Measurements from ENCODE around the gene NBEAL2.

NBEAL2 gene

GRCh38 chr3:46965151-46965550 lies 14.3 kb upstream of the NBEAL2 start:
- no peak for DNase-seq (ENCODE audit: low read depth)

GRCh38 chr3:46966811-46967210 lies 12.7 kb upstream of the NBEAL2 start:
- DNase-seq (ENCODE audit: low read depth) = no peak

DNA sequence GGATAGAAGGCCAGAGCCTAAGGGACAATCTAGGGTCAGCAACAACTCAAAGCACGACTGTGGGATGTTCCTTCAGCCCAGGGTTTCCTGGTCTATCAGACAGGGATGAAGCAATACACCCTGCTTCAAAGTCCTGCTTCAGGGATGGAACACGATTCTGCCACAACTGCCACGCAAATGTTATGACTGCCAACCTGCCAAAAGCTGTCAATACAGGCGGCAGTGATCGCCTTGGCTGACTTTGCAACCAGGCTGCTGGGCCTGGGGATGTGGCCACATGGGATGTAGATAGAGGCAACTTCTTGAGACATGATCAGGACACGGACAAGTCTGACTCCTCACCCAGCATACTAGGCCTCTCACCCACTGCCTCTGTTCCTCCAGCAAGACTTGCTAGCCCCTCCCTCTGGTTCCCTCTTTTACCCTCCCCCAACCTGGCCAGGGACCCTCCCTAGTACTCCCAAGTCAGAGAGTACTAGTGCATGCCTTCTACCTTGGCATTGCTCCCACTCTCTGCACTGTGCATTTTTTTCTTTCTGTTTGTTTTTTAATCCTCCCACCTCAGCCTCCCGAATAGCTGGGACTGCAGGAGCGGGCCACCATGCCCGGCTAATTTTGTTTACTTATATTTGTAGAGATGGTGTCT lies 10.6 kb upstream of the NBEAL2 start:
- DNase-seq (ENCODE audit: low read depth) = no peak

GRCh38 chr3:46970391-46971091 lies 8.9 kb upstream of the NBEAL2 start:
- no peak for DNase-seq (ENCODE audit: low read depth)

DNA sequence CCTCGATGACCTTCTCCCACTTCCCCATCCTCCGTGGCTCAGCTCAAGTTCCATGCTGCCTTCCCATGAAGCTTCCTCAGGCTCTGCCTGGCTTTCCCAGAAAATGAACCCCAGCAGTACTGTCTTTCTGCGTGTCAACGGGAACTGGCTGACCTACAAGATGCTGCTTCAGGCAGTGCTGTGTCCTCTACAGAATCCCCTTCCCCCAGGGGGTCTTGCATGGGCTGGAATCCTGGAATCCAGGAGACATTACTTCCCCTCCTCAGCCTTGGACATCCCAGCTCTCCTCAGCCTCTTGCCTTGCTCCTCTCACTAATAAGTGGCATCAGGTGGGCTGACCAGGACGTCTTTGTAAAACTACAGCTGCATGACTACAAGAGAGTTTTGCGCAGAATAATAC lies 8.3 kb upstream of the NBEAL2 start:
- no peak for DNase-seq (ENCODE audit: low read depth)

DNA sequence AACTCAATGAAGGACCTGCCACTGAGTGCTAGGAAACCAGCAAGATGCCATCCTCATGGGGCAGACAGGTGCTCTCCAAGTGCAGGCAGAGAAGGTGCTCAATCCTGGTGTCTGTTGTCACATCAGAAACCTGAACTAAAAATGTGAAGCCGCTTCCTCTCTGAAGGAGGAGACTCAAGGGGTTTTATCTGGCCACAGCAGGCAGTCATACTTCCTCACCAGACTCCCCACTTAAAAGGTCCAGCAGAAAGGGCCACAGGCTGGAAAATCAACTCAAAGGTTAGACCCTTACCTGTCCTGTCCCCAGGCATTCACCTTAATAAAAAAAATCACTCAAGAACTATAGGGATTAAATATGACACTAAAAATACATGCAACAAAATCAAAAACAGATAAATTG lies 7.7 kb upstream of the NBEAL2 start:
- DNase-seq (ENCODE audit: low read depth) = no peak

GRCh38 chr3:46972396-46972795 lies 7.1 kb upstream of the NBEAL2 start:
- DNase-seq (ENCODE audit: low read depth) = no peak

- DNase-seq (ENCODE audit: low read depth) = no peak
Measured at GRCh38 chr3:46974421-46975171, 4.9 kb upstream of the NBEAL2 start.

DNA sequence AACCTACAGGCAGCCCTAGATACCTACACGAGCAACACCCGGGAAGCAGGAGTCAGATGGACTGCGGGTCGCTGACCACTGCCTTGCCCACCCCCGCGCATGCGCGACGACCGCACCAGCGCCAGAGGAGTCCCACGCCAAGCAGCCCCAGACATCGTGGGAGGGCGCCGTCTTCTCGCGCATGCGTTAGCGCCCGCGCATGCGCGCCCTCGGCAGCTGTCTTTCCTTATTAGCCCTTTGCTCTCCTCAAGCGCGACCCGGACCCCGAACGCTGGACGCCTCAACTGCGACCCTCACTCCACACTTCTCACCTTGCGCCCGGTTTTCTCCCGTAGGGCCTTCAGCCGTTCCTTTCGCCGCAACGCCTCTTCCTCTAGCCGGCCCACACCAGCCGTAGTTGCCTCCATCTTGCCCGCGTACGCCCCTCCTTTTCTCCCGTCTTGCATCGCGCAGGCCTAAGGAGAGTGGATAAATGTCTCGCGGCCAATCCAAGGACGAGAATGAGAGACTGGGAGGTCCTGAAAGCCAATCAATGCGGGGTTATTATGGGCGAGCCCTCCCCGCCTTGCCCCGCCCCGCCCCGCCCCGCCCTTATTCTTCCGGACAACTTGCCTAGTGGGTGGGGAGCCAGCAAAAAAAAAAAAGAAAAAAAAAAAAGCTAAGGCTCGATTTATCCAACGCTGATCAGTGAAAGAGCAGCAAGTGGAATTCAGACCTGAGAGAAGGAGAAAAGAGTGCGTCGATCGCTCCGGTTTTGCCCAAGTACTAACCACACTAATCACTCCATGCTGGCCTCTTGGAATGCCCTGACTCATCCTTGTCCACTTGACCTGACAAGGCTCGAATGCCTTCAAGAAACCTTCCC lies 2.9 kb upstream of the NBEAL2 start, which contains the start of gene CCDC12:
Gene CCDC12 (minus strand): TSS at position 420 of the 865 bp plus-strand sequence. CDS start 13 bp downstream, at position 407.
- DNase-seq (ENCODE audit: low read depth) = peak; percentile 92

GRCh38 chr3:46977811-46978195 lies 1.7 kb upstream of the NBEAL2 start:
- DNase-seq (ENCODE audit: low read depth) = no peak

- no peak for DNase-seq (ENCODE audit: low read depth)
Measured at GRCh38 chr3:46978381-46978780, 1.1 kb upstream of the NBEAL2 start.

GRCh38 chr3:46979958-46980497 lies 562 bp downstream of the NBEAL2 start:
- DNase-seq (ENCODE audit: low read depth) = no peak

GRCh38 chr3:46981932-46982471 lies 2.5 kb downstream of the NBEAL2 start:
- no peak for DNase-seq (ENCODE audit: low read depth)

DNA sequence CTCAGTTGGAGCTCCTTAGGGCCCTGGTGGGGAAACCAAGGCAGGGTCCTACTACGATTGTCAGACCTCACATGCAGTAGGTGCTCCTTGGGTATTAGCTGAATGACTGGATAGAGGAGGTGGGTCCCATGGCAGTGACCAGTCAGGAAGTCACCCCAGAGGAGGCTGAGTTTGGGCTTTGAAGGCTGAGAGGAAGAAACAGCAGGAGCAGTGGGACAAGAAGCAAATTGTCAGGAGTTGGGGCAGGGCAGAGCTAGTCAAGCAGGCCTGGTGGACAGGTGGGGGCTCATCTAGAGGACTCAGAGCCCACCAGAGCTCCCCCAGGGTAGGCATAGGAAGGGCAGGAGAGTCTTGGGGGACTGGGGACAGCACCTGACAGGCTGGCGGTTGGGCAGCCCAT lies 3.1 kb downstream of the NBEAL2 start:
- no peak for DNase-seq (ENCODE audit: low read depth)

GRCh38 chr3:46984591-46985459 lies 5.4 kb downstream of the NBEAL2 start:
- no peak for DNase-seq (ENCODE audit: low read depth)

- no peak for DNase-seq (ENCODE audit: low read depth)
Measured at GRCh38 chr3:46985588-46985987, 6.1 kb downstream of the NBEAL2 start.

- no peak for DNase-seq (ENCODE audit: low read depth)
Measured at GRCh38 chr3:46986055-46986730, 6.7 kb downstream of the NBEAL2 start.

DNA sequence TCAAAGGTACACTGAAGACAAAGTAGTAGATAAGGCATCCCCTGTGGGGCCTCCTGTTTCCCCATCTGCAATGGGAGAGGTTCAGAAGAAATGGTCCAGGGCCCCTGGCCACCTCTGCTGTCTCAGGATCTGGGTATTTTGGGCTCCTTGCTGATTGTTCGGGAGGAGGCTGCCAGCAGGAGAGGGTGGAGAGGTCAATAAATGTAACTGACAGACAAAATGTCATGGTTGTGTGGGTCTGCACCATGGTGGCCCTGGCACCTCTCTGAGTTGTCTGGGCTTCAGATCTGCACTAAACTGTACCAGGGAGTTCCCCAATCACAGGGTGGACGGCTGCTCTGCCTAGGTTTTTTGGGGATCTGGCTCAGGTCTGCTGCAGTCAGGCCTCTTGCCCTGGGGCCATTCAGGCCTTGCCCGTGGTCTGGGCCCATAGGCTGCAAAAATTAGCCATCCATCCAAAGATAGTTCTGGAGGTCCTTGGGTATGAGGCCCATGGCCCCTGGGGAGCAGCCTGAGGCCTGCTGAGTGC lies 7.4 kb downstream of the NBEAL2 start:
- DNase-seq (ENCODE audit: low read depth) = no peak

- no peak for DNase-seq (ENCODE audit: low read depth)
Measured at GRCh38 chr3:46987319-46987742, 7.9 kb downstream of the NBEAL2 start.

Data from T follicular helper cell (primary cell).